Measurements from ENCODE around the gene OR52N1.

- TF ChIP-seq EP300 (IDR thresholded peaks at IDR 0.05; ENCODE audit: low read length), result no peak
- no peak for TF ChIP-seq FOSL1 (tag; conservative IDR thresholded peaks at IDR 0.05)
- TF ChIP-seq ELK1 (CRISPR knock-in tag; IDR thresholded peaks at IDR 0.05), result no peak
- TF ChIP-seq ZNF507 (tag; conservative IDR thresholded peaks at IDR 0.05), result no peak
- no peak for TF ChIP-seq SIN3A (IDR thresholded peaks at IDR 0.05; ENCODE audit: borderline replicate concordance in 2 of 2, control insufficient read depth in 1 of 2, low read depth in 2 of 2, low read length in 2 of 2)
- no peak for TF ChIP-seq TCF7 (IDR thresholded peaks at IDR 0.05; ENCODE audit: borderline replicate concordance)
- no peak for TF ChIP-seq GATA2 (CRISPR knock-in tag; IDR thresholded peaks at IDR 0.05)
- no peak for TF ChIP-seq C11orf30 (IDR thresholded peaks at IDR 0.05; ENCODE audit: low read depth)
- TF ChIP-seq U2AF1 (optimal IDR thresholded peaks at IDR 0.05; ENCODE audit: low read depth, low read length), result no peak
- TF ChIP-seq EGR1 (conservative IDR thresholded peaks at IDR 0.05), result no peak
- no peak for TF ChIP-seq ASH1L (IDR thresholded peaks at IDR 0.05; ENCODE audit: borderline replicate concordance, low read depth, partially characterized antibody)
- TF ChIP-seq GTF2A2 (tag; IDR thresholded peaks at IDR 0.05), result no peak
Measured at GRCh38 chr11:5737091-5737490, 54.0 kb downstream of the OR52N1 start.
